Measurements from ENCODE around the gene CDK13. TPM values are rescaled to one million over a fixed set of nuclear protein-coding genes. Genes with fewer than 3 reads are reported as not detected.

Gene CDK13
- 19.3 to 24.5 TPM (median 20.1 TPM) in 5 replicates for total RNA-seq (2022; extraction: Qiagen RNA extraction)

DNA sequence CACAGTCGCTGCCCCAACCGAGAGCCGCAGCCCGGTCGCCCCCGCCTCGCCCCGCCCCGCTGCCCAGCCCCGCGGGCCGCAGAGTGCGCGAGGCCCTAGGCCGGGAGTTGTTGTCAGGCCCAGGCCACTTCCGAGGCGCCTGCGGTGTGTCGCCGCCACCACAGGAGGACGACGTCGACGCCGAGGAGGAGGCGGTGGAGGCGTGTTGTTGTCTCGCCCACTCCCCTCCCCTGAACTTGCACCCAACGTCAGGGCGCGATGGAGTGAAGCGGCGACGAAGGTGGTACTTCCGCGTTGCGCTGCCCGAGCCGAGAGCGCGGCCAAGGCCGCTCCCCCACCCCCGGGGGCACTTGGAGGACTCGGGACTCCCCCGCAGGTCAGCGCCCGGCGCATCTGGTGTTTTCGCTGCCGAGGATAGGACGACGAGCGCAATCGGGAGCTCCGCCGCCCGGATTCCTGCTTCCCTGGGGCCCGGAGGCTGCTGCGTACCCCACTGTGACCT, at the start of gene CDK13:
Gene CDK13, plus strand, starts transcription at position 286 of the 502 bp plus-strand sequence. CDS start 386 bp downstream, outside the sequence.

DNA sequence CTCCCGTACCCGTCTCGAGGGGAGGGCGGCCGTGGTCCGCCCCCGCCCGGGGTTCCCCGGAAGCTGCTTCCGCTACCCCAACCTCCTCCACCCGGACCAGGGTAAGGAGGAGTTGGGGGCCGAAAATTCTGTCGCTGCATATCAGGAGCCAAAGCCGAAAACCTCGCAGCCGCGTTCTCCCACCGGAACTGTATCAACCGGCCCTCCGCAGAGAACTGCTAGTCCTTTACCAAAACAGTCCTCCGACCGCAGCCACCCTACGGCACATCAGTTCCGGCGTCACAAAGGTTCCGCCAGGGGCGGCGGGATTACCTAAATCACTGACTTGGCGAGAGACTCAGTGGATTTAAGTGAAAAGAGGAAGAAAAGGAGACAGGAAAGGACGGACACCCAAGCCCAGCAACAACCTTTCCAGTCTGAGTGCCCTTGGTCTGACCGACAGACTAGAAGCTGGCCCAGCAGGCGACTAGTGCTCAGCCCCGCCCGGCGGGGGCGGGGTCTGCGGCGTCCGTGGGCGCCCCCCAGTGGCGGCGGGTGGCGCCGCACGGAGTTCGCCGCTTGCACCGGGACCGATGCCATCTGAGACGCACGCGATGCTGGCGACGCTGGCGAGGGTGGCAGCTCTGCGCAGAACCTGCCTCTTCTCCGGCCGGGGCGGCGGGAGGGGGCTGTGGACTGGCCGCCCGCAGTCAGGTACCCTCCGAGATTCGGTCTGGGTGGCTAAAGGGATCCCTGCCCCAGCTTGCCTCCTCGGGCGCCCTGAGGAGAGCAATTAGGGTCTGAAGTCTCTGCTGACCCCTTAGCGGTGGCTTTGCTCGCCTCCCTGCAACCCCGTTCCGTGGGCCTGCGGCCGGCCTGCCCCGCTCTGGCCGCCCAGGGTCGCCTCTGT, 184.6 kb downstream of the CDK13 start, which contains the start of the genes MPLKIP and SUGCT:
Gene MPLKIP, minus strand, starts transcription at position 195 of the 889 bp plus-strand sequence. Its CDS starts 55 bp downstream, at position 140.
Gene SUGCT, plus strand, starts transcription at position 578 of the 889 bp plus-strand sequence.

Other genes with a start within 250 kb of the CDK13 start
- 32.1 to 38.9 TPM (median 35.5 TPM) in 5 replicates for gene MPLKIP, start 184.4 kb downstream of the CDK13 start, total RNA-seq (2022; extraction: Qiagen RNA extraction)
- 0.58 to 1.4 TPM (median 0.73 TPM) in 5 replicates for gene SUGCT, start 184.7 kb downstream of the CDK13 start, total RNA-seq (2022; extraction: Qiagen RNA extraction)

Measured in A549 treated with Hydrocortisone at 1 μM for 4 hours (cell line).